GM19467 (cell line): ENCODE results near the gene WWOX.
"Not testable (repeated sequence)": the region's sequence is repeated elsewhere in the genome, so short reads cannot be mapped to it uniquely, and the experiment has no call there.

ENCODE experiments used
- ATAC-seq: cut with Tn5 transposase; IDR thresholded peaks from one replicate; pipeline ENCODE4 v1.9.1; 2021; ENCODE audit warnings: mild to moderate bottlenecking, moderate library complexity; ENCODE audit not compliant: unreplicated experiment

WWOX gene

DNA sequence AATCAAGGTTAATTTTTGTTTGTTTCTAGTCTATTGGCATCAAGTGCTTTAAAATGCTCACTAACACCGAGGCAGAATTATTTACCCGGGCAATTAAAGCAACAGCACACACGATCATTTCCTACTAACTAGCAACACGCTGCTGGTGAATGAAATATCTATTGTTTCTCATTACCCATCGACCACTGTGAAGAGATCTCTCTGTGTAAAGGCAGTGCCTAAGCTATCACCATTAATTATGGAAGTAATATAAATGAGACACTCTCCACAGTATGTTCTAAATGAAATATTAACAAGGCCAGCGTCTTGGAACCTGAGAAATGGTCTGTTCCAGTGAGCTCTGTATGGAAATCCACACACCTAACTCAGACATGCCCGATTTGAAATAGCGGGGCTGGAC lies 1103.5 kb downstream of the WWOX start:
- ATAC-seq: no peak

GRCh38 chr16:79204486-79204885 lies 1105.0 kb downstream of the WWOX start:
- no peak for ATAC-seq

GRCh38 chr16:79206889-79207288 lies 1107.4 kb downstream of the WWOX start:
- ATAC-seq: no peak

- no peak for ATAC-seq
These were observed 1109.9 kb downstream of the WWOX start for GRCh38 chr16:79209308-79209707.

- ATAC-seq: no peak
These were observed 1111.2 kb downstream of the WWOX start for GRCh38 chr16:79210607-79211006.

DNA sequence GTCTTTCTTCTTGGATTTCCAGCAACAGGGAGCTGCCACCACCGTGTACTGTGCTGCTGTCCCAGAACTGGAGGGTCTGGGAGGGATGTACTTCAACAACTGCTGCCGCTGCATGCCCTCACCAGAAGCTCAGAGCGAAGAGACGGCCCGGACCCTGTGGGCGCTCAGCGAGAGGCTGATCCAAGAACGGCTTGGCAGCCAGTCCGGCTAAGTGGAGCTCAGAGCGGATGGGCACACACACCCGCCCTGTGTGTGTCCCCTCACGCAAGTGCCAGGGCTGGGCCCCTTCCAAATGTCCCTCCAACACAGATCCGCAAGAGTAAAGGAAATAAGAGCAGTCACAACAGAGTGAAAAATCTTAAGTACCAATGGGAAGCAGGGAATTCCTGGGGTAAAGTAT lies 1112.1 kb downstream of the WWOX start:
- no peak for ATAC-seq

DNA sequence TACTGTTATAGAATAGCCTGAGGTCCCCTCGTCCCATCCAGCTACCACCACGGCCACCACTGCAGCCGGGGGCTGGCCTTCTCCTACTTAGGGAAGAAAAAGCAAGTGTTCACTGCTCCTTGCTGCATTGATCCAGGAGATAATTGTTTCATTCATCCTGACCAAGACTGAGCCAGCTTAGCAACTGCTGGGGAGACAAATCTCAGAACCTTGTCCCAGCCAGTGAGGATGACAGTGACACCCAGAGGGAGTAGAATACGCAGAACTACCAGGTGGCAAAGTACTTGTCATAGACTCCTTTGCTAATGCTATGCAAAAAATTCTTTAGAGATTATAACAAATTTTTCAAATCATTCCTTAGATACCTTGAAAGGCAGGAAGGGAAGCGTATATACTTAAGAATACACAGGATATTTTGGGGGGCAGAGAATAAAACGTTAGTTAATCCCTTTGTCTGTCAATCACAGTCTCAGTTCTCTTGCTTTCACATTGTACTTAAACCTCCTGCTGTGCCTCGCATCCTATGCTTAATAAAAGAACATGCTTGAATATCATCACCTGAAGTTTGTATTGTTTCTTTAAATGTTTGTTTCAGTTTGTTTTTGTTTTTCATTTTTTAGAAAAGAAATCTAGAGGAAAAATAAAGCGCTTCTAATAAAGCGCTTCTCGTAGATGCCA lies 1112.8 kb downstream of the WWOX start:
- ATAC-seq: no peak

- ATAC-seq: no peak
These were observed 1113.8 kb downstream of the WWOX start for GRCh38 chr16:79213214-79213613.

DNA sequence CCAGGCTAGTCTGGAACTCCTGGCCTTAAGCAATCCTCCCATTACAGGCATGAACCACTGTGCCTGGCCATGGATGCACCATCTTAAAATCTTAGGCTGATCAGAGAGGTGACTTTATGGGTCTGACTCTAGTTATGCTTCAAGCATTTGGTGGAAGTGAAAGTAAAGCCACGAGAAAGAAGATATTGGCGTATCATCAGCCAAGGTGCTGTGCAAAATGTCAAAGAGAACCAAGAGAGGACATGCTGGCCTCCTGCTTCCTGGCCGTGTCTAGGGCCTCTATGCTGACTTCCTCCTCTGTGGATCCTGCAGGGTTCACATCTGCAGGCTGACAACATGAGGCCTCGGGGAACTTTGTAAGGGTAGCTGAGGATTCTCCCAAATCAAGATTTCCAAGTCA lies 1115.8 kb downstream of the WWOX start:
- no peak for ATAC-seq

- ATAC-seq: no peak
These were observed 1118.0 kb downstream of the WWOX start for GRCh38 chr16:79217375-79218011.

DNA sequence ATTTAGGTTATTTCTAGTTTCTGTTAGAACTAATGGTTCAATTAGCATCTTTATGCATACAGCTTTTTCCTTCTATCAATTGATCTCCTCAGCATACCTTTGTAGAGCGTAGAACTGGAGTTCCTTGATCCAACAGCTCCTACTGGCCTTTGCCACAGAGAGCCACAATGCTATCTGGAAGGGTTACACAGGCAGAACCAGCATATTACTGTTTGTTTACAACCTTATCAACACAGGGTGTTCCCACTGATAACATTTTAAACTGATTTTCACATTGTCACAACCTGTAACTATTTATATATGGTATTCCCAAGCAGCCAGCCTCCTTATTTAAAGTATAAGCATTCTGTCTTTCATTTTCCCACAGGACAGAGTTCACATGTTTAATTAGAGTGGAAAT lies 1118.9 kb downstream of the WWOX start:
- ATAC-seq: no peak

- ATAC-seq: not testable (repeated sequence)
These were observed 1126.5 kb downstream of the WWOX start for GRCh38 chr16:79225994-79226393.

GRCh38 chr16:79229361-79229760 lies 1129.9 kb downstream of the WWOX start:
- ATAC-seq: no peak

GRCh38 chr16:79245700-79246099 lies 1146.2 kb downstream of the WWOX start:
- not testable (repeated sequence) for ATAC-seq

GRCh38 chr16:79247386-79247785 lies 1147.9 kb downstream of the WWOX start:
- ATAC-seq: no peak

GRCh38 chr16:79248351-79248750 lies 1148.9 kb downstream of the WWOX start:
- no peak for ATAC-seq

DNA sequence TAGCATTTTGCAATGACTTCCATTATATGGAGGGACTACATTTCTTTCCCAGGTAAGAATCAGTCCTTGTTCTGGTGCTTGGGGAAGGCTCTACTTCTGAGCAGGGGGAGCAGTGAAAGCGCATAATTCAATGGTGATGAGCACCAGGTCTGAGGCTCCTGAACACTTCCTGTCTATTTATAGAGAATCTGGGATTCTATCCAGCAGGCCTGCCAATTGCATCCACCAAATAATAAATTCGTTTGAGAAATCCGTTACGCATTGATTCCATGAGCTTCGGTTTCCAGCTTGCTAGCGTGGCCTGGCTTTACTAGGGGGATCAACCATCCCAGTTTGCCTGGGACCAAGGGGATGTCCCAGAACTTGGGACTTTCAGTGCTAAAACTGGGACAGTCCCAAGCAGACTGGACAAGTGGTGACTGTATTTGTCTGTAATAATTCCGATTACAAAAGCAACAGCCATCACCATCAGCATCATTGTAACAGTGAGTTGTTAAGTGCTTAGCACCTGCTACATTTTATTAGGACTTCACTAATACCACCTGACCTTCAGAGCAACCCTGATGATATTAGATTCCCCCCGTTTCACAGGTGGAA lies 1151.1 kb downstream of the WWOX start:
- ATAC-seq: no peak

GRCh38 chr16:79253100-79253631 lies 1153.7 kb downstream of the WWOX start:
- ATAC-seq: no peak

DNA sequence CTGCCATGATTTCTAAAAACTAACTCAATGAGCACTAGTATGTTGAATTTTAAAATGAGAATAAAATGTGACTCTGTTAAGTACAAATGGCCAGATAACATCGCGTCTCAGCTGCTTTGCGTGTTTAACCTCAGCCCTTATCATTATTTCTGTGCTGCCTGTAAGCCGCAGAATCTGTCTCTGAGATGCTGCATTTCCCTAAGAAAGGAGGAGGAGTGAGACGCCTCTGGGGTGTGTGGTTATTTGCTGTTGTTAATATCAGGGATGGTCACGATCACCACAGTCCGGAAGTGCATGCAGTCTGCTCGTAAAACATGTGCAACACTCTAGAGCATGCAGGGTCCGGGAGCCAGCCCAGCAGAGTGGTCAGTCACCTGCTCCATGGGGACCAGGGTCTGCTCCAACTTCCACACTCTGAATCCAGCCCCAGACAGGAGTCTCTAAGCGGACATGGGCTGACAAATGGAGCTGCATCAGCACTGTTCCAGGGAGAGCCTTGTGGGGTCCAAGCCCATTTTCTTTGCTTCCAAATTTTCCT lies 1158.6 kb downstream of the WWOX start:
- no peak for ATAC-seq

- ATAC-seq: not testable (repeated sequence)
These were observed 1161.4 kb downstream of the WWOX start for GRCh38 chr16:79260890-79261289.

DNA sequence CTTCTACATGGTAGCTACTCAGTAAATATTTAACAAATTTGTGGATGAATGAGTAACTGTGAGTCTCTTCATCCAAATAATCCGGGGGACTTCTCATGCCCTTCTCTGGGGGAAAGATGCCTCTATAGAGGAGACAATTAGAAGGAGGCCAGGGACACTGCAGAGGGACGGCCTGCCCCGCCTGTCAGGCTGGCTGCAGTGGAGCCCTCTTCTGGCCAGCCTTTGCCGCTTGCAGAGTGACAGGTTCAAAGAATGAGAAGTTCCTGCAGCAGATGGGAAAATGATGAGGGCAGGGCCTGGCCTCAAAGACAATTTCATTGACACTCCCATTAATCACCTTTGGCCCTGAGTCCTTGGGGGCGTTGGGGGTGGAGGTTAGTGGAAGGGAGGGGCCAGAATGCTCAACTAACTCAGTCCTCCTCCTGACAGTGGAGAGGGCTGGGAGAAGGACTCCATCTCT lies 1162.1 kb downstream of the WWOX start:
- no peak for ATAC-seq
